ENCODE results near the gene TNS3. TPM values are rescaled to one million over a fixed set of nuclear protein-coding genes. Genes with fewer than 3 reads are reported as not detected.

The TNS3 gene
- total and polyA plus RNA-seq, 10 of the 15 experiments (the other 5 are each of a cell fraction or from before 2014, with no cell fraction given), result 0.27 to 2.7 (median 0.79) TPM

DNA sequence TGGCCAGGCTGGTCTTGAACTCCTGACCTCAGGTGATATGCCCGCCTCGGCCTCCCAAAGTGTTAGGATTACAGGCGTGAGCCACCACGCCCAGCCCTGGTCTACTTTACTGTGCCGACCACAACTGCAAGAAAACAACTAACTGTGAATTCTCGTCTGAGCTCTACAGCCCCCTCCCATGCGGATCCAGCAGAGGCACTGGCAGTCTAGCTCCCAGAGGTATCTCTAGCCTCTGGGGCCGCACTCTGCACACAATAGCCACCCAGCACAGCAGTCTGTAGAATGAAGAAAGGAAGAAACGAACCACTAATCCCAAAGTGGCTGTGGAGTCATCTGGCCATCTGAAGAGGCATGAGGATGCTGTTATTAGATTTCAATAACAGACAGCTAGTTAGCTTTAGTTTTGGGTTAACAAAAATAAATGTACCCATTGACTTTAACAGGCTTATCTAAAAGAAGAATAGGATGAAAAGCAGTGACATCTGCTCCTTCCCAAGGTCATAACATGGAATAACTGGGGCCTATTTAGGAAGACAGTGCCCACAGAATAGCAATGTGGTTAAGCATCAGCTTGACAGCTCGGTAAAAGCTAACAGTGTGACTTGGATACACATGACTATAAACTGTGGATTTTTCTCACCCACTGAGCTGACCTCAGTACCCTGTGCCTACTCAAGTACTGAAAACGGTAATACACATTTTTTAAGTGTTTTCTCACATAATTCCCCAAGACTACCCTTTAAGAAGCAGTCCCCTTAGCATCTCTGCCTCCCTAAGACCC lies 131.9 kb downstream of the TNS3 start:
- in situ Hi-C loops (cut with MboI), result loop anchor here (5.0 kb wide), 1 partner anchor 372 kb away; no protein-coding TSS in a partner anchor
- no peaks in the 10 kb centered on the region for H3K79me2 ChIP-seq (ENCODE audit: control insufficient read depth, insufficient read depth, low read length)
- H2AFZ ChIP-seq (ENCODE audit: control insufficient read depth, low read depth, low read length), result no peak overlapping the region
- ChIA-PET RAD21 (ENCODE audit: unreplicated experiment) (no interaction called here), POLR2A (no interaction called here), SMC1A (ENCODE audit: uncharacterized antibody, unreplicated experiment) (interaction anchor here (0.7 kb wide), 1 partner anchor 362 kb away, joined by 3 read pairs; no protein-coding TSS in a partner anchor), CTCF (no interaction called here)
- no peaks in the 10 kb centered on the region for H4K20me1 ChIP-seq (ENCODE audit: control insufficient read depth, insufficient read depth)
- H3K36me3 ChIP-seq (ENCODE audit: control insufficient read depth in 2 of 2, insufficient read depth in 2 of 2, low read length in 1 of 2), result no peaks in the 10 kb centered on the region
- 28% methylated on average over 11 of the region's 11 CpGs for WGBS (ENCODE audit: insufficient coverage, insufficient replicate concordance, low lambda C conversion rate, missing lambda C conversion rate)
- DNase-seq (ENCODE audit: low read depth, low spot score), result no peak
- H3K4me2 ChIP-seq (ENCODE audit: control insufficient read depth, insufficient read depth), result no peak overlapping the region
- BruUV-seq (replicated peaks), result no TSS peak
- no peak overlapping the region for H3K4me3 ChIP-seq
- no peak for FAIRE-seq
- H3K9me3 ChIP-seq (replicated peaks; ENCODE audit: control insufficient read depth, insufficient read depth, low read length), result no peaks in the 10 kb centered on the region
- no peak overlapping the region for H3K9ac ChIP-seq (ENCODE audit: control insufficient read depth, insufficient read depth, low read length)
- ATAC-seq, result no peak
- H3K27ac ChIP-seq (ENCODE audit: control insufficient read depth, insufficient read depth), result no peak overlapping the region
- H3K4me1 ChIP-seq (ENCODE audit: control insufficient read depth, insufficient read depth, low read length), result no peaks in the 10 kb centered on the region
- H3K27me3 ChIP-seq (replicated peaks in 1 of 2; ENCODE audit: control insufficient read depth in 2 of 2, insufficient read depth in 2 of 2, low read length in 1 of 2), result no peaks in the 10 kb centered on the region; a peak in 1 of 4 replicates
- intact Hi-C loops (cut with micrococcal nuclease; ENCODE audit: unreplicated experiment), result no loop called here
- TF ChIP-seq CEBPB (IDR thresholded peaks at IDR 0.05; ENCODE audit: borderline replicate concordance in 1 of 2, low read depth in 2 of 2, low read length in 2 of 2) (no peak), WRNIP1 (IDR thresholded peaks at IDR 0.05; ENCODE audit: borderline replicate concordance, low read depth, low read length) (no peak), POLR2A (IDR thresholded peaks at IDR 0.05; ENCODE audit: low read depth, low read length) (no peak), YY1 (IDR thresholded peaks at IDR 0.05; ENCODE audit: low read depth, low read length) (no peak), CHD2 (IDR thresholded peaks at IDR 0.05; ENCODE audit: borderline replicate concordance, low read depth, low read length) (no peak), SPI1 (IDR thresholded peaks at IDR 0.05; ENCODE audit: borderline replicate concordance, insufficient read depth, low read depth, low read length) (no peak), ASH2L (IDR thresholded peaks at IDR 0.05; ENCODE audit: borderline replicate concordance, low read depth) (no peak), BCLAF1 (IDR thresholded peaks at IDR 0.05) (no peak), IKZF1 (conservative IDR thresholded peaks at IDR 0.05) (no peak), TCF7 (IDR thresholded peaks at IDR 0.05; ENCODE audit: borderline replicate concordance) (no peak), NFIC (IDR thresholded peaks at IDR 0.05; ENCODE audit: low read depth, low read length) (no peak), CEBPZ (IDR thresholded peaks at IDR 0.05; ENCODE audit: low read depth, low read length) (no peak)
- TF ChIP-seq, protein P1, sequence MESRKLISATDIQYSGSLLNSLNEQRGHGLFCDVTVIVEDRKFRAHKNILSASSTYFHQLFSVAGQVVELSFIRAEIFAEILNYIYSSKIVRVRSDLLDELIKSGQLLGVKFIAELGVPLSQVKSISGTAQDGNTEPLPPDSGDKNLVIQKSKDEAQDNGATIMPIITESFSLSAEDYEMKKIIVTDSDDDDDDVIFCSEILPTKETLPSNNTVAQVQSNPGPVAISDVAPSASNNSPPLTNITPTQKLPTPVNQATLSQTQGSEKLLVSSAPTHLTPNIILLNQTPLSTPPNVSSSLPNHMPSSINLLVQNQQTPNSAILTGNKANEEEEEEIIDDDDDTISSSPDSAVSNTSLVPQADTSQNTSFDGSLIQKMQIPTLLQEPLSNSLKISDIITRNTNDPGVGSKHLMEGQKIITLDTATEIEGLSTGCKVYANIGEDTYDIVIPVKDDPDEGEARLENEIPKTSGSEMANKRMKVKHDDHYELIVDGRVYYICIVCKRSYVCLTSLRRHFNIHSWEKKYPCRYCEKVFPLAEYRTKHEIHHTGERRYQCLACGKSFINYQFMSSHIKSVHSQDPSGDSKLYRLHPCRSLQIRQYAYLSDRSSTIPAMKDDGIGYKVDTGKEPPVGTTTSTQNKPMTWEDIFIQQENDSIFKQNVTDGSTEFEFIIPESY (IDR thresholded peaks at IDR 0.05), result no peak

All from GM12878 (cell line).